Measurements from ENCODE around the gene ELK3. TPM values are rescaled to one million over a fixed set of nuclear protein-coding genes. Genes with fewer than 3 reads are reported as not detected.

The ELK3 gene
- total and polyA plus RNA-seq, 2 of the 13 experiments (the other 11 are each of a cell fraction or from before 2014, with no cell fraction given): 2.9 to 3.2 TPM

- no peak for TF ChIP-seq PRMT3 (CRISPR knock-in tag; IDR thresholded peaks at IDR 0.05; ENCODE audit: borderline replicate concordance, low read depth)
- no peak for TF ChIP-seq RFX1 (IDR thresholded peaks at IDR 0.05)
- TF ChIP-seq HDAC1 (CRISPR knock-in tag; IDR thresholded peaks at IDR 0.05): no peak
- 0 out of 2 replicates have a peak, but pooled peaks have one; percentile 19 for TF ChIP-seq ZNF331 (CRISPR knock-in tag; IDR thresholded peaks at IDR 0.05)
- no peak for TF ChIP-seq AGO1 (IDR thresholded peaks at IDR 0.05; ENCODE audit: low read depth, low read length, poor library complexity, severe bottlenecking)
- TF ChIP-seq ESRRA (CRISPR knock-in tag; IDR thresholded peaks at IDR 0.05; ENCODE audit: low read depth): no peak
- TF ChIP-seq ZNF570 (CRISPR knock-in tag; IDR thresholded peaks at IDR 0.05; ENCODE audit: borderline replicate concordance): no peak
- no peak for TF ChIP-seq RFX3 (CRISPR knock-in tag; IDR thresholded peaks at IDR 0.05)
- TF ChIP-seq ARNT2 (CRISPR knock-in tag; IDR thresholded peaks at IDR 0.05; ENCODE audit: low read depth): no peak; the same call in 1 of the 2 replicates
- peak; percentile 45; the same call in 1 of the 2 replicates for TF ChIP-seq POLR2G (IDR thresholded peaks at IDR 0.05; ENCODE audit: low read depth, low read length)
- TF ChIP-seq TCF12 (IDR thresholded peaks at IDR 0.05): no peak
- no peak for TF ChIP-seq TCF12 (CRISPR knock-in tag; IDR thresholded peaks at IDR 0.05)
- no peak for TF ChIP-seq ZNF614 (CRISPR knock-in tag; IDR thresholded peaks at IDR 0.05; ENCODE audit: borderline replicate concordance)
- TF ChIP-seq TFDP2 (CRISPR knock-in tag; IDR thresholded peaks at IDR 0.05): no peak
- no peak for TF ChIP-seq ZBTB34 (CRISPR knock-in tag; IDR thresholded peaks at IDR 0.05)
- no peak for TF ChIP-seq ZNF772 (CRISPR knock-in tag; IDR thresholded peaks at IDR 0.05)
- TF ChIP-seq CREB3 (CRISPR knock-in tag; IDR thresholded peaks at IDR 0.05): no peak
- TF ChIP-seq CHD4 (IDR thresholded peaks at IDR 0.05; ENCODE audit: borderline replicate concordance, low read length): no peak
- TF ChIP-seq FOXP1 (IDR thresholded peaks at IDR 0.05): no peak
- TF ChIP-seq FOXP1 (CRISPR knock-in tag; IDR thresholded peaks at IDR 0.05): no peak
- TF ChIP-seq ZNF484 (CRISPR knock-in tag; IDR thresholded peaks at IDR 0.05; ENCODE audit: borderline replicate concordance, low read depth): no peak
- no peak for TF ChIP-seq ATRX (CRISPR knock-in tag; IDR thresholded peaks at IDR 0.05; ENCODE audit: borderline replicate concordance)
- no peak for TF ChIP-seq ZBTB37 (CRISPR knock-in tag; IDR thresholded peaks at IDR 0.05)
- TF ChIP-seq JARID2 (CRISPR knock-in tag; IDR thresholded peaks at IDR 0.05; ENCODE audit: insufficient replicate concordance): no peak
- TF ChIP-seq ZNF275 (CRISPR knock-in tag; IDR thresholded peaks at IDR 0.05; ENCODE audit: borderline replicate concordance): no peak
Observed at GRCh38 chr12:96193725-96194575, at the start of gene ELK3 (continued).

All from HepG2 (cell line).